ENCODE measurements around the gene FCSK. TPM values are rescaled to one million over a fixed set of nuclear protein-coding genes. Genes with fewer than 3 reads are reported as not detected.
A peak's percentile ranks its signal among the peaks of the same experiment; 100 is the strongest.

Gene FCSK
- total and polyA plus RNA-seq, 10 of the 15 experiments (the other 5 are each of a cell fraction or from before 2014, with no cell fraction given), result 0.60 to 17.6 (median 7.4) TPM

DNA sequence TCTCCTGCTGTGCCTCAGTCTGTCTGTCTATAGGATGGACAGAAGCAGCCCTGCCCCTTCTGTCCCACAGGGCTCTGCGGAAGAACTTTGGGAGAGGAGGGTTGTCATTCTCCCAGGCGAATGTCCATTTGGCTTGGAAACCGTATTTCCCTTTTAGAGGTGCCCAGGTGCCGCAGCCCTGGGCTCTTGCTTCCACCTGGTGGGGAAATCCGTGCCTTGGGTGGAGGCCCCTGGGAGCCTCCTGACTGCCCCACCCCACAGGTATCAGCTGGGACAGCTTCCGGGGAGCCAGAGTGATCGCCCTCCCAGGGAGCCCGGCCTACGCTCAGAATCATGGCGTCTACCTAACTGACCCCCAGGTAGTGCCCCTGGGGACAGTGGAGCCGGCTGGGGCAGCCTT is 12.7 kb downstream of the FCSK start:
- no peak overlapping the region for H2AFZ ChIP-seq (ENCODE audit: control insufficient read depth, low read depth, low read length)
- CTCF ChIA-PET, result interaction anchor here (0.7 to 1.4 kb wide), 3 partner anchors 70 to 97 kb away, joined by 3 to 4 read pairs (median 3); no protein-coding TSS in a partner anchor
- no peak for TF ChIP-seq ZBED1 (IDR thresholded peaks at IDR 0.05; ENCODE audit: borderline replicate concordance)
- TF ChIP-seq RAD21 (IDR thresholded peaks at IDR 0.05; ENCODE audit: insufficient read depth, low read depth, low read length), result peak; percentile 28; the same call in 1 of the 2 replicates
- TF ChIP-seq, protein P1, sequence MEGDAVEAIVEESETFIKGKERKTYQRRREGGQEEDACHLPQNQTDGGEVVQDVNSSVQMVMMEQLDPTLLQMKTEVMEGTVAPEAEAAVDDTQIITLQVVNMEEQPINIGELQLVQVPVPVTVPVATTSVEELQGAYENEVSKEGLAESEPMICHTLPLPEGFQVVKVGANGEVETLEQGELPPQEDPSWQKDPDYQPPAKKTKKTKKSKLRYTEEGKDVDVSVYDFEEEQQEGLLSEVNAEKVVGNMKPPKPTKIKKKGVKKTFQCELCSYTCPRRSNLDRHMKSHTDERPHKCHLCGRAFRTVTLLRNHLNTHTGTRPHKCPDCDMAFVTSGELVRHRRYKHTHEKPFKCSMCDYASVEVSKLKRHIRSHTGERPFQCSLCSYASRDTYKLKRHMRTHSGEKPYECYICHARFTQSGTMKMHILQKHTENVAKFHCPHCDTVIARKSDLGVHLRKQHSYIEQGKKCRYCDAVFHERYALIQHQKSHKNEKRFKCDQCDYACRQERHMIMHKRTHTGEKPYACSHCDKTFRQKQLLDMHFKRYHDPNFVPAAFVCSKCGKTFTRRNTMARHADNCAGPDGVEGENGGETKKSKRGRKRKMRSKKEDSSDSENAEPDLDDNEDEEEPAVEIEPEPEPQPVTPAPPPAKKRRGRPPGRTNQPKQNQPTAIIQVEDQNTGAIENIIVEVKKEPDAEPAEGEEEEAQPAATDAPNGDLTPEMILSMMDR (IDR thresholded peaks at IDR 0.05 in 2 of 3, conservative IDR thresholded peaks at IDR 0.05 in 1 of 3; ENCODE audit: control insufficient read depth in 2 of 3, extremely low read depth in 1 of 3, insufficient read depth in 1 of 3, low read depth in 3 of 3, low read length in 3 of 3), result peak in 1 of 3 experiments; percentile 21; a peak in 1 of 6 replicates
- TF ChIP-seq SMC3 (IDR thresholded peaks at IDR 0.05; ENCODE audit: borderline replicate concordance, low read length), result peak; percentile 9; the same call in 1 of the 2 replicates
- RAD21 ChIA-PET (ENCODE audit: unreplicated experiment), result no interaction called here
- FAIRE-seq, result no peak
- no peaks in the 10 kb centered on the region for H3K9me3 ChIP-seq (replicated peaks; ENCODE audit: control insufficient read depth, insufficient read depth, low read length)
- DNase-seq (ENCODE audit: low read depth, low spot score), result no peak
- WGBS (ENCODE audit: insufficient coverage, insufficient replicate concordance, low lambda C conversion rate, missing lambda C conversion rate), result 97% methylated on average over 11 of the region's 11 CpGs
- H3K4me1 ChIP-seq (ENCODE audit: control insufficient read depth, insufficient read depth, low read length), result no peaks in the 10 kb centered on the region
- no peaks in the 10 kb centered on the region; a peak in 1 of 4 replicates for H3K36me3 ChIP-seq (ENCODE audit: control insufficient read depth in 2 of 2, insufficient read depth in 2 of 2, low read length in 1 of 2)
- H3K4me3 ChIP-seq, result no peak overlapping the region
- no peak overlapping the region for H3K9ac ChIP-seq (ENCODE audit: control insufficient read depth, insufficient read depth, low read length)
- ATAC-seq, result no peak
- no peaks in the 10 kb centered on the region for H4K20me1 ChIP-seq (ENCODE audit: control insufficient read depth, insufficient read depth)
- H3K79me2 ChIP-seq (ENCODE audit: control insufficient read depth, insufficient read depth, low read length), result no peaks in the 10 kb centered on the region
- no TSS peak for BruUV-seq (replicated peaks)
- no peak overlapping the region for H3K4me2 ChIP-seq (ENCODE audit: control insufficient read depth, insufficient read depth)
- no peak overlapping the region for H3K27ac ChIP-seq (ENCODE audit: control insufficient read depth, insufficient read depth)
- POLR2A ChIA-PET, result no interaction called here
- no peaks in the 10 kb centered on the region for H3K27me3 ChIP-seq (replicated peaks in 1 of 2; ENCODE audit: control insufficient read depth in 2 of 2, insufficient read depth in 2 of 2, low read length in 1 of 2)
- in situ Hi-C loops (cut with MboI) (loop anchor here (5.0 kb wide), 1 partner anchor 80 kb away; no protein-coding TSS in a partner anchor), intact Hi-C loops (cut with micrococcal nuclease; ENCODE audit: unreplicated experiment) (no loop called here)
- SMC1A ChIA-PET (ENCODE audit: uncharacterized antibody, unreplicated experiment), result no interaction called here

DNA sequence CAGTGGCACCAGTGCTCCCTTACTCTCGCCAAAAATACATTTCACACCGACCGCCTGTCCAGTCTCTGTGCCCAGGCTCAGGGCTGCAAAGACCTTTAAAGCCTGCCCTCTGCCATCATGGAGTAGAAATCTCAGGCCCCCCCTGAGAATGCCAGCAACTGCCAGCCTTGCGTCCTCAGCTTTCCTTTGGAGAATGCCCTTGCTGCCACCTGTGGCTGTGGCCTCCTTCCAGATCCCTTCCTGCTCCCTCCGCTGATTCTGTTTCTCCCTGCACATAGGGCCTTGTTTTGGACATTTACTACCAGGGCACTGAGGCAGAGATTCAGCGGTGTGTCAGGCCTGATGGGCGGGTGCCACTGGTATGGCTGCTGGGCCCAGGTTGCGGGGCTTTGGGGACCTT is 13.2 kb downstream of the FCSK start:
- ChIA-PET SMC1A (ENCODE audit: uncharacterized antibody, unreplicated experiment) (no interaction called here), POLR2A (interaction anchor here (0.6 kb wide), 1 partner anchor 9 kb away, joined by 3 read pairs; no protein-coding TSS in a partner anchor), RAD21 (ENCODE audit: unreplicated experiment) (no interaction called here), CTCF (interaction anchor here (1.0 to 1.4 kb wide), 2 partner anchors 71 to 74 kb away, joined by 3 read pairs; no protein-coding TSS in a partner anchor)
- no peaks in the 10 kb centered on the region for H3K4me1 ChIP-seq (ENCODE audit: control insufficient read depth, insufficient read depth, low read length)
- no peaks in the 10 kb centered on the region for H3K79me2 ChIP-seq (ENCODE audit: control insufficient read depth, insufficient read depth, low read length)
- 91% methylated on average over 8 of the region's 8 CpGs for WGBS (ENCODE audit: insufficient coverage, insufficient replicate concordance, low lambda C conversion rate, missing lambda C conversion rate)
- no peaks in the 10 kb centered on the region for H3K27me3 ChIP-seq (replicated peaks in 1 of 2; ENCODE audit: control insufficient read depth in 2 of 2, insufficient read depth in 2 of 2, low read length in 1 of 2)
- no peak overlapping the region for H3K9ac ChIP-seq (ENCODE audit: control insufficient read depth, insufficient read depth, low read length)
- no peaks in the 10 kb centered on the region; a peak in 1 of 4 replicates for H3K36me3 ChIP-seq (ENCODE audit: control insufficient read depth in 2 of 2, insufficient read depth in 2 of 2, low read length in 1 of 2)
- no peaks in the 10 kb centered on the region for H3K9me3 ChIP-seq (replicated peaks; ENCODE audit: control insufficient read depth, insufficient read depth, low read length)
- intact Hi-C loops (cut with micrococcal nuclease; ENCODE audit: unreplicated experiment) (no loop called here), in situ Hi-C loops (cut with MboI) (loop anchor here (5.0 kb wide), 1 partner anchor 80 kb away; no protein-coding TSS in a partner anchor)
- DNase-seq (ENCODE audit: low read depth, low spot score) (no peak), ATAC-seq (no peak), FAIRE-seq (no peak)
- H2AFZ ChIP-seq (ENCODE audit: control insufficient read depth, low read depth, low read length), result no peak overlapping the region
- H3K27ac ChIP-seq (ENCODE audit: control insufficient read depth, insufficient read depth), result no peak overlapping the region
- H4K20me1 ChIP-seq (ENCODE audit: control insufficient read depth, insufficient read depth), result no peaks in the 10 kb centered on the region
- BruUV-seq (replicated peaks), result no TSS peak
- no peak overlapping the region for H3K4me2 ChIP-seq (ENCODE audit: control insufficient read depth, insufficient read depth)
- H3K4me3 ChIP-seq, result no peak overlapping the region
- TF ChIP-seq DPF2 (IDR thresholded peaks at IDR 0.05) (no peak), FOS (IDR thresholded peaks at IDR 0.05; ENCODE audit: borderline replicate concordance, extremely low read depth, insufficient read length) (no peak), ESRRA (IDR thresholded peaks at IDR 0.05; ENCODE audit: low read length) (no peak), SIX5 (IDR thresholded peaks at IDR 0.05; ENCODE audit: low read depth, low read length, severe bottlenecking) (no peak), STAT3 (IDR thresholded peaks at IDR 0.05; ENCODE audit: low read depth, low read length) (no peak), TBL1XR1 (IDR thresholded peaks at IDR 0.05; ENCODE audit: low read depth, low read length) (no peak), IRF4 (IDR thresholded peaks at IDR 0.05; ENCODE audit: low read depth, low read length) (no peak), HCFC1 (IDR thresholded peaks at IDR 0.05; ENCODE audit: low read length) (no peak), PAX5 (IDR thresholded peaks at IDR 0.05; ENCODE audit: borderline replicate concordance, low read depth, low read length) (no peak), KDM1A (IDR thresholded peaks at IDR 0.05; ENCODE audit: borderline replicate concordance) (no peak), KLF5 (IDR thresholded peaks at IDR 0.05; ENCODE audit: partially characterized antibody) (no peak)
- TF ChIP-seq, protein P2, sequence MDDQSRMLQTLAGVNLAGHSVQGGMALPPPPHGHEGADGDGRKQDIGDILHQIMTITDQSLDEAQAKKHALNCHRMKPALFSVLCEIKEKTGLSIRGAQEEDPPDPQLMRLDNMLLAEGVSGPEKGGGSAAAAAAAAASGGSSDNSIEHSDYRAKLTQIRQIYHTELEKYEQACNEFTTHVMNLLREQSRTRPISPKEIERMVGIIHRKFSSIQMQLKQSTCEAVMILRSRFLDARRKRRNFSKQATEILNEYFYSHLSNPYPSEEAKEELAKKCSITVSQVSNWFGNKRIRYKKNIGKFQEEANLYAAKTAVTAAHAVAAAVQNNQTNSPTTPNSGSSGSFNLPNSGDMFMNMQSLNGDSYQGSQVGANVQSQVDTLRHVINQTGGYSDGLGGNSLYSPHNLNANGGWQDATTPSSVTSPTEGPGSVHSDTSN (IDR thresholded peaks at IDR 0.05; ENCODE audit: insufficient replicate concordance, low read depth, low read length), result no peak
